HL-60 (cell line): ENCODE measurements around the gene ACO1.

Source experiments
- DNase-seq, 2 experiments: peaks; one replicate each; pipeline ENCODE4 v3.0.0-alpha.2; 2010 to 2020; ENCODE audit warnings: low read depth in 1 of 2, low spot score in 1 of 2
- H3K27ac ChIP-seq: fragments of 250-450 bp; sonication (Bioruptor Pico); replicated peaks from 2 replicates; pipeline ENCODE4 v1.5.1; 2020; ENCODE audit warnings: mild to moderate bottlenecking, moderate library complexity
- H3K27me3 ChIP-seq: fragments of 250-450 bp; sonication (Bioruptor Pico); 2 replicates; pipeline ENCODE4 v1.5.1; 2021; ENCODE audit warnings: mild to moderate bottlenecking, moderate library complexity; ENCODE audit not compliant: insufficient read depth, poor library complexity, severe bottlenecking
- H3K4me3 ChIP-seq: replicated peaks from 2 replicates; pipeline ENCODE4 v1.5.1; 2011; ENCODE audit warnings: mild to moderate bottlenecking, control low read depth, low read length; ENCODE audit not compliant: insufficient read depth
- CTCF ChIP-seq: IDR thresholded peaks from one replicate; pipeline ENCODE4 v1.5.1; 2011; ENCODE audit warnings: low read length, control low read depth, inconsistent platforms; ENCODE audit not compliant: insufficient read depth
- GABPA ChIP-seq: IDR thresholded peaks from 2 replicates; pipeline ENCODE4 v1.6.1; 2012; ENCODE audit warnings: low read depth
- POLR2AphosphoS5 ChIP-seq: IDR thresholded peaks from 2 replicates; pipeline ENCODE4 v1.6.1; 2012; ENCODE audit warnings: low read depth
- REST ChIP-seq: IDR thresholded peaks from 2 replicates; pipeline ENCODE4 v1.6.1; 2012; ENCODE audit warnings: low read depth; ENCODE audit not compliant: insufficient replicate concordance
- SPI1 ChIP-seq: IDR thresholded peaks from 2 replicates; pipeline ENCODE4 v1.6.1; 2012; ENCODE audit warnings: low read depth, mild to moderate bottlenecking, borderline replicate concordance

ACO1 gene

GRCh38 chr9:32380944-32381343, 3.5 kb upstream of the ACO1 start:
- no peak overlapping the region for H3K4me3 ChIP-seq
- TF ChIP-seq POLR2AphosphoS5 (no peak), REST (no peak), CTCF (no peak), GABPA (no peak), SPI1 (no peak)
- no peak overlapping the region for H3K27ac ChIP-seq
- H3K27me3 ChIP-seq: no peaks in the 10 kb centered on the region
- DNase-seq: no peak

GRCh38 chr9:32382565-32383320, 1.7 kb upstream of the ACO1 start:
- no peak for DNase-seq
- Histone ChIP-seq H3K27me3 (no peaks in the 10 kb centered on the region), H3K4me3 (no peak overlapping the region), H3K27ac (no peak overlapping the region)
- TF ChIP-seq REST: no peak
- TF ChIP-seq SPI1: no peak
- no peak for TF ChIP-seq CTCF
- TF ChIP-seq GABPA: no peak
- no peak for TF ChIP-seq POLR2AphosphoS5

- peak overlapping the region; percentile 67 for H3K4me3 ChIP-seq
- no peak for TF ChIP-seq CTCF
- no peak for TF ChIP-seq SPI1
- TF ChIP-seq POLR2AphosphoS5: no peak
- no peak for TF ChIP-seq REST
- TF ChIP-seq GABPA: no peak
- H3K27ac ChIP-seq: no peak overlapping the region
- no peak for DNase-seq
- no peaks in the 10 kb centered on the region for H3K27me3 ChIP-seq
Measured at GRCh38 chr9:32384002-32384363, 460 bp upstream of the ACO1 start.
